Esophagus (tissue), 2 donors: Measurements from ENCODE around the gene RBBP5. TPM values are rescaled to one million over a fixed set of nuclear protein-coding genes. Genes with fewer than 3 reads are reported as not detected.

ENCODE experiments used
- H3K27ac ChIP-seq, 2 donors: one replicate each; pipeline ENCODE4 v1.5.1; 2013; ENCODE audit warnings: low read depth in 2 of 2, mild to moderate bottlenecking in 2 of 2, inconsistent platforms in 1 of 2, low read length in 1 of 2, moderate library complexity in 1 of 2
- H3K27me3 ChIP-seq, 2 donors: one replicate each; pipeline ENCODE4 v1.6.1; 2013; ENCODE audit warnings: low read length in 2 of 2, control low read depth in 1 of 2, mild to moderate bottlenecking in 1 of 2; ENCODE audit not compliant: insufficient read depth in 2 of 2, control insufficient read depth in 1 of 2
- H3K36me3 ChIP-seq, 2 donors: one replicate each; pipeline ENCODE4 v1.6.1; 2013; ENCODE audit warnings: low read length in 1 of 2; ENCODE audit not compliant: control insufficient read depth in 2 of 2, insufficient read depth in 2 of 2
- H3K4me1 ChIP-seq, 2 donors: one replicate each; pipeline ENCODE4 v1.6.1; 2013; ENCODE audit warnings: low read length in 1 of 2; ENCODE audit not compliant: control insufficient read depth in 2 of 2, insufficient read depth in 2 of 2
- H3K4me3 ChIP-seq, 2 donors: one replicate each; pipeline ENCODE4 v1.5.1; 2013; ENCODE audit warnings: low read length in 2 of 2, mild to moderate bottlenecking in 2 of 2, low read depth in 1 of 2, moderate library complexity in 1 of 2
- H3K9me3 ChIP-seq, 2 donors: one replicate each; pipeline ENCODE4 v1.6.1; 2013; ENCODE audit warnings: mild to moderate bottlenecking in 2 of 2, low read depth in 1 of 2, low read length in 1 of 2, moderate library complexity in 1 of 2; ENCODE audit not compliant: control insufficient read depth in 2 of 2, insufficient read depth in 1 of 2
- WGBS, 2 donors: extraction: QIAGEN DNeasy Blood & Tissue Kit; methylation state at CpG; one replicate each; pipeline ENCODE4 v1.1.7; 2013; 5-methylcytosine and 5-hydroxymethylcytosine counted together
- polyA plus RNA-seq, 2 donors: library from polyadenylated mRNA; stranded (reverse); fragments of 200-250 nt; gene quantifications; one replicate each; pipeline ENCODE4 v1.2.3, GENCODE V29; 2013
- donor health status: healthy with polysubstance abuse.
- donor health status: Bipolar disorder and iron deficiency.

RBBP5 gene
- polyA plus RNA-seq, 2 donors, result 3.0 to 4.0 TPM

DNA sequence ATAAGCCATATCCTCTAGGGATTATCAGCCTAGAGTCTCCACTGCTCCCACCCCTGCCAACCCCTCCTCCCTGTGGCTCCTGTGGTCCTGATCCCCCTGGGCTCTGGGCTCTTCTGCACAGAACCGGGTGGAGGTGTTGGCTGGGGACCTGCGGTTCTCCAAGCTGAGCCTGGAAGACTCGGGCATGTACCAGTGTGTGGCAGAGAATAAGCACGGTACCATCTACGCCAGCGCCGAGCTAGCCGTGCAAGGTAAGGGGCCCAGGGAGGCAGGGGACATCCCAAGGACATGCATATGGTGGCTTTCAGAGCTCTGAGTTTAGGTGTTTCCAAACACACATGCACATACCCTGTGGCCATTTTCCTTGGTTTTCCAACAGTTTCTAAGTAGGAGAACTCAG is 59.5 kb downstream of the RBBP5 start:
- WGBS, 2 donors, result 89 to 90% methylated on average over 8 of the region's 8 CpGs
- no peak overlapping the region for H3K4me3 ChIP-seq
- no peaks in the 10 kb centered on the region for H3K36me3 ChIP-seq
- no peaks in the 10 kb centered on the region for H3K9me3 ChIP-seq
- no peaks in the 10 kb centered on the region for H3K4me1 ChIP-seq
- no peaks in the 10 kb centered on the region for H3K27me3 ChIP-seq
- no peak overlapping the region for H3K27ac ChIP-seq

DNA sequence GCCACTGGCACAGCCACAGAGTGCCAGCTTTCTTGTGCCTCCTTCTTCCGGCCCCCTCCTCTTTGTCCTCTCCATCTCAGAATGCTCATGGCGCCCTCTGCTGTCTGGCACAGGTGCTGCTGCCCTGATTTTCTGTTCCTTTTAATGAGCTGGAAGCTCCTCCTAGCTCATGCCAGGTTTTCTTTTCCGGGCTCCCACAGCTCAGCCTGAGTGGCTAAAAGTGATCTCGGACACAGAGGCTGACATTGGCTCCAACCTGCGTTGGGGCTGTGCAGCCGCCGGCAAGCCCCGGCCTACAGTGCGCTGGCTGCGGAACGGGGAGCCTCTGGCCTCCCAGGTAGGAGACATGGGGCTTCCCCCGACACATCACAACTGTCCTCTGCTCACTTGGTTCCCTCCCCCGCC is 60.1 kb downstream of the RBBP5 start:
- no peaks in the 10 kb centered on the region for H3K4me1 ChIP-seq
- no peaks in the 10 kb centered on the region for H3K9me3 ChIP-seq
- WGBS, 2 donors, result 35 to 38% methylated on average over 13 of the region's 13 CpGs
- H3K4me3 ChIP-seq, result no peak overlapping the region
- H3K27me3 ChIP-seq, result peaks cover 0 to under 1% of the 10 kb centered on the region in 2 donors
- no peaks in the 10 kb centered on the region for H3K36me3 ChIP-seq
- H3K27ac ChIP-seq, result no peak overlapping the region

DNA sequence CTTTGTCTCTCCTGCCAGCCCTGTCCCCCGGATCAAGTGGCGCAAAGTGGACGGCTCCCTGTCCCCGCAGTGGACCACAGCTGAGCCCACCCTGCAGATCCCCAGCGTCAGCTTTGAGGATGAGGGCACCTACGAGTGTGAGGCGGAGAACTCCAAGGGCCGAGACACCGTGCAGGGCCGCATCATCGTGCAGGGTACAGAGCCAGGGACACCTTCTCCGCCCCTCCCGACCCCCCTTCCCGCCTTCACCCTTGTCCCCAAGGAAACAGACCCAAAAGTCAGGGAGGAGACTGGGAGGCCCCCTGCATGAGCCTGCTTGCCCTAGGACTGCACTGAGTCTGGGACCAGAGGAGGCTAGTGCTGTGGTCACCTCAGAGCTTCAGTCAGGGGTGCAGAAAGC is 60.6 kb downstream of the RBBP5 start:
- Histone ChIP-seq H3K4me3 (no peak overlapping the region), H3K36me3 (no peaks in the 10 kb centered on the region), H3K4me1 (no peaks in the 10 kb centered on the region), H3K27me3 (peaks cover 0 to 2% of the 10 kb centered on the region in 2 donors), H3K9me3 (no peaks in the 10 kb centered on the region), H3K27ac (no peak overlapping the region)
- 74 to 81% methylated on average over 14 of the region's 14 CpGs for WGBS, 2 donors

DNA sequence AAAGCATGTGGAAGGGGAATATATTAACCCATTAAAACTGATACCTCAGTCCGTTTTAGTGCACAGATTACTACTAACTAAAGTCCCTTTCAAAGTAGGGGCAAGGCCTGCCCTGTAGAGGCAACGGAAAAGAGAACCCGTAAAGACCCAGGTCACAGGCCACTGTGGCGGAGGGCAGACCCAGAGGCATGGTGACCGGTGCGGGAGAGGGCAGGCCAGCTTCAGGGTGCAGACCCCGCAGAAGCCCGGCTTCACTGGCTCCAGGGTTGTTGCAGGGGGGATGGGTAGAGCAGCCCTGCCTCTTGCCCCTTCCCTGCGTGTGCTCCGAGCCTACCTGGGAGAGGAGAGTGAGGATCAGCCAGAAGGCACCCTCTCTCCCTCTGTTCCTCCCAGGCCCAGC is 61.0 kb downstream of the RBBP5 start:
- no peak overlapping the region for H3K27ac ChIP-seq
- H3K4me1 ChIP-seq, result no peaks in the 10 kb centered on the region
- WGBS, 2 donors, result 82 to 95% methylated on average over 8 to 10 of the region's 10 CpGs
- no peak overlapping the region for H3K4me3 ChIP-seq
- H3K36me3 ChIP-seq, result no peaks in the 10 kb centered on the region
- H3K9me3 ChIP-seq, result no peaks in the 10 kb centered on the region
- peaks cover 0 to 2% of the 10 kb centered on the region in 2 donors for H3K27me3 ChIP-seq

DNA sequence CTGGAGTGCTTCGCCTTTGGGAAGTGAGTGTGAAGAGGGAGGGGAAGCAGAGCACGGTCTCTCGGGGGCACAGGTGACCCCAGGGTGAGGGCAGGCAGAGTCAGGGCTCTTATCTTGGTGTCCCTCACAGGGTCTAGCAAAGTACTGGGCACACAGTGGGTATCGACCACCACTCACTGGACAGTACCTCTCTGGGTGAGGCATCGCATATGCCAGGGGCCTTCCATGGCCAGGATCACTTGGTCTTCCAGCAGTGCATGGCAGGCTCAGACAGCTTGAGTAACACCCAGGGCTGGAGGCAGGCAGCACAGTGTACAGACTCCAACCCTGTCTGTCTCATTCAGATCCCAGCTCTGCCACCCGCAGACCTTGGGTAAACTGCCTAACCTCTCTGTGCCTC is 62.1 kb downstream of the RBBP5 start:
- Histone ChIP-seq H3K9me3 (no peaks in the 10 kb centered on the region), H3K27ac (no peak overlapping the region), H3K4me1 (no peaks in the 10 kb centered on the region), H3K36me3 (no peaks in the 10 kb centered on the region), H3K4me3 (no peak overlapping the region), H3K27me3 (peaks cover 0 to 2% of the 10 kb centered on the region in 2 donors)
- whole genome bisulfite sequencing, 2 donors, result 88 to 94% methylated on average over 6 of the region's 6 CpGs

DNA sequence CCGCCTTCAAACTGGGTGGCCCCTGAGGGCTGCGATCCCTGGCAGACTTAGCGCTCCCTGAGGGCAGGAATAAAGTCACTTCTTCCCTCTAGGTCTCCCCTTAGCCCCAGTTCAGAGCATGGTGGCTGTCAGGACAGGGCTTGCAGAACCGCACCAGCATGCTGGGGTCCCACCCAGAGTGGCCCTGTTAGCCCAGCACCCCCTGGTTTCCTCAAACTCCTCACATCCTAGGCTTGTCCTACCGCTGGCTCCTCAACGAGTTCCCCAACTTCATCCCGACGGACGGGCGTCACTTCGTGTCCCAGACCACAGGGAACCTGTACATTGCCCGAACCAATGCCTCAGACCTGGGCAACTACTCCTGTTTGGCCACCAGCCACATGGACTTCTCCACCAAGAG is 62.9 kb downstream of the RBBP5 start:
- no peak overlapping the region for H3K4me3 ChIP-seq
- H3K36me3 ChIP-seq, result no peaks in the 10 kb centered on the region
- H3K4me1 ChIP-seq, result no peaks in the 10 kb centered on the region
- H3K27me3 ChIP-seq, result peaks cover 0 to 2% of the 10 kb centered on the region in 2 donors
- 93% methylated on average over 12 of the region's 12 CpGs for WGBS, 2 donors
- H3K27ac ChIP-seq, result no peak overlapping the region
- H3K9me3 ChIP-seq, result no peaks in the 10 kb centered on the region

DNA sequence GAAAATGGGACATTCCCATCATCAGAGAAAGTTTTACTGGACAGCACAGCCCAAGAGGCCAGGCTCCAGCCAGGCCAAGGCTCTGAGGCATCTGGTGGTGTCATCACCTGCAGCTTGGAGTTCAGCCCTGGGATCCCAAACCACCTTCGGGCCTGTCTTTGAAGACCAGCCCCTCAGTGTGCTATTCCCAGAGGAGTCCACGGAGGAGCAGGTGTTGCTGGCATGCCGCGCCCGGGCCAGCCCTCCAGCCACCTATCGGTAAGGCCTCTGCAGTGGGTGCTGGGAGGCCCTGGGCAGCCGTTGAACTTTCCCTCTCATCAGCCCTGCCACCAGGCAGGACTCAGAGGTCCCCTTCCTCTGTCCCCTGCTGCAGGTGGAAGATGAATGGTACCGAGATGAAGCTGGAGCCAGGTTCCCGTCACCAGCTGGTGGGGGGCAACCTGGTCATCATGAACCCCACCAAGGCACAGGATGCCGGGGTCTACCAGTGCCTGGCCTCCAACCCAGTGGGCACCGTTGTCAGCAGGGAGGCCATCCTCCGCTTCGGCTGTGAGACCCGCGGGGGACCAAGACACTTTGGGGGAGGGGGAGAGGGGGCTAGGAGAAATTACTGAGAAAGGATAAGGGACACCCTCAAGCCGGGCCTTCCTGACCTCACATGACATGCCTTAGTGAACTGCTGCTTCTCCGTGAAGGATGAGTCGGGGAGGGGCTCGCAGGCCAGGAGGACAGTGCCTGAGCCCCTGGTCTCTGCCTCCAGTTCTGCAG is 63.8 kb downstream of the RBBP5 start:
- no peaks in the 10 kb centered on the region for H3K36me3 ChIP-seq
- no peak overlapping the region for H3K27ac ChIP-seq
- WGBS, 2 donors, result 87 to 91% methylated on average over 19 of the region's 19 CpGs
- no peak overlapping the region for H3K4me3 ChIP-seq
- peaks cover 0 to 2% of the 10 kb centered on the region in 2 donors for H3K27me3 ChIP-seq
- H3K4me1 ChIP-seq, result no peaks in the 10 kb centered on the region
- no peaks in the 10 kb centered on the region for H3K9me3 ChIP-seq

DNA sequence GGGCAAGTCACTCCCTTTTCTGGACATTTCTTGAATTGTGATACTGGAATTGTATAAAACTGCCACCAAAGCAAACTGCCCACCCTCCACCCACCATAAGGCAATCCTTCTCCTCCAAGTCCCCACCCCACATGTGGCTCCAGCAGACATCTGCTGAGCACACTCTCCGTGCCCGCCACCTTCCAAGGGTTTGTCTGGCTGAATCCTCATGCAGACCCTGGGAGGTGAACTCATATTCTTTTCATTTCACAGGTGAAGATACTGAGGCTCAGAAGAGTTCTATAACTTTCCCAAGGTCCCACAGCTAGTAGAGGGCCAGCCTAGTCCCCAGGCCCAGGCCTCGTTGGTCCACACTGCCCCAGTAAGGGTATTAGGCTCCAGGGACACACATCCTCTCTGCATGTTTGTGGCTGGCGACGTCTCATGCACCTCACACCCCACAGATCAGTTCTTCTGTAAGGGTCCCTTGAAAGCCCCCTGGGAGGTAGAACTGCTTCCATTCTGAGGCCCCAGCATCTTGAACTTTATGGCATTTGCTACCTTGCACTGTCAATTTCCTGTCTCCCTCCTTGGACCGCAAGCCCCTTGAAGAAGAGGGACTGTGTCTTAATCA is 64.7 kb downstream of the RBBP5 start:
- Histone ChIP-seq H3K27ac (no peak overlapping the region), H3K36me3 (no peaks in the 10 kb centered on the region), H3K27me3 (peaks cover 0 to 2% of the 10 kb centered on the region in 2 donors), H3K4me1 (no peaks in the 10 kb centered on the region), H3K9me3 (no peaks in the 10 kb centered on the region), H3K4me3 (no peak overlapping the region)
- 89 to 94% methylated on average over 6 of the region's 6 CpGs for WGBS, 2 donors

DNA sequence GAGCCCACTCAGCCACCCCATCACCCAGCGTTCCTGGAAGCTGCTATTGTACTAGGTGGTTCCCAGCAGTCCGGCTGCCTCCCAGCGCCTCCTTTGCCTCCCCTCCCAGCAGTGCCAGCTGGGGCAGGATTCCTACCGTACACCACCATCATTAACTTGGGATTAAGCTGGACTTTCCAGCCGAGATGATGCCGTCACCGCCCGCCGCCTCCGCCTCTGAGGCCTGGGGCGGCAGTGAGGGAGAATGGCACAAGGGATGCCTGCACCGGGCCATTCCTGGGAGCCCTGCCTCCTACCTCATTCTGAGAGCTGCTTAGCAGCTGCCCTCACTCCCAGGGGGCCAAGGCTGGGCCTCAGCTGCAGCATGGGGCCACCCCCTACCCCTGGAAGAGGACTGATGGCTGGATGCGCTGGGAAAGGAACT is 65.6 kb downstream of the RBBP5 start:
- Histone ChIP-seq H3K36me3 (no peaks in the 10 kb centered on the region), H3K9me3 (no peaks in the 10 kb centered on the region), H3K27me3 (peaks cover 0 to 2% of the 10 kb centered on the region in 2 donors), H3K4me3 (no peak overlapping the region), H3K4me1 (no peaks in the 10 kb centered on the region), H3K27ac (no peak overlapping the region)
- 74 to 76% methylated on average over 13 of the region's 13 CpGs for WGBS, 2 donors

DNA sequence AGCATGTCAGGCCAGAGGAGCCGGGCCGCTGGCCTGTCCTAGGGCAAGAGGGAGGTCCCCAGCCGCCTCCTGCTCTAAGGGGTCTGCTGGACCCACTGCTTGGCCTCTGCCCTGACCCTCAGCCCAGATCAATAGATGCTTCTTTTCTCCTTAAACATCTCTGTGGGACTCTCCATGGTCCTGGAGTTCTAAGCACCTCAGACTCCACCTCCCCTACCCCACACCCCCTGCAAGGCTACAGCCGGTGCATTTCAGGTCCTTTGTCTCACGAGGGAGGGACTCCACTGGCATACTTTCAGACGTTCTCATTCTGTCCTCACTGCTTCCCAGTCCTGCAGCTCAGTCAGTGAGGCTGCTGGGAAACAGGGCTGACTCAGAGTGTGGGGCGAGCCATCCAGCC is 67.8 kb downstream of the RBBP5 start:
- no peaks in the 10 kb centered on the region for H3K9me3 ChIP-seq
- H3K27ac ChIP-seq, result no peak overlapping the region
- H3K4me1 ChIP-seq, result no peaks in the 10 kb centered on the region
- H3K36me3 ChIP-seq, result no peaks in the 10 kb centered on the region
- WGBS, 2 donors, result 49% methylated on average over 7 of the region's 7 CpGs
- H3K4me3 ChIP-seq, result no peak overlapping the region
- peaks cover 0 to 2% of the 10 kb centered on the region in 2 donors for H3K27me3 ChIP-seq
